Heart right ventricle (tissue), 16 donors: Measurements from ENCODE around the gene IRX5. TPM values are rescaled to one million over a fixed set of nuclear protein-coding genes. Genes with fewer than 3 reads are reported as not detected.

ENCODE experiments used
- ATAC-seq, 8 donors: fragments of 200-7000 bp; cut with Tn5 transposase; one replicate each; pipeline ENCODE4 v1.9.1; 2020; ENCODE audit warnings: mild to moderate bottlenecking in 8 of 8, moderate library complexity in 8 of 8, moderate number of reproducible peaks in 1 of 8
- DNase-seq, 2 donors: peaks; one replicate each; pipeline ENCODE4 v3.0.0-alpha.2; 2020
- H3K27ac ChIP-seq, 10 donors: fragments of 200-600 bp; sonication (generic) in 2 of 10; one replicate each; pipeline versions ENCODE4 v1.5.0 to v1.8.0; 2020 to 2022; ENCODE audit warnings: mild to moderate bottlenecking in 3 of 10
- H3K27me3 ChIP-seq, 7 donors: fragments of 200-600 bp; one replicate each; pipeline ENCODE4 v1.8.0; 2021 to 2022; ENCODE audit warnings: mild to moderate bottlenecking in 2 of 7
- H3K36me3 ChIP-seq, 9 donors: fragments of 200-600 bp; sonication (generic) in 1 of 9; one replicate each; pipeline versions ENCODE4 v1.5.0 to v1.8.0; 2020 to 2022; ENCODE audit warnings: mild to moderate bottlenecking in 2 of 9
- H3K4me1 ChIP-seq, 9 donors: fragments of 200-600 bp; sonication (generic) in 1 of 9; one replicate each; pipeline versions ENCODE4 v1.5.0 to v1.8.0; 2020 to 2022; ENCODE audit warnings: mild to moderate bottlenecking in 4 of 9
- H3K4me3 ChIP-seq, 10 donors: fragments of 200-600 bp; sonication (generic) in 2 of 10; one replicate each; pipeline versions ENCODE4 v1.5.0 to v1.8.0; 2020 to 2022; ENCODE audit warnings: mild to moderate bottlenecking in 7 of 10, moderate library complexity in 2 of 10
- H3K9me3 ChIP-seq, 11 donors: fragments of 200-600 bp in 10 of 11; sonication (generic) in 2 of 11; one replicate each; pipeline versions ENCODE4 v1.5.0 to v1.8.0; 2013 to 2022; ENCODE audit warnings: mild to moderate bottlenecking in 2 of 11, control low read depth in 1 of 11, moderate library complexity in 1 of 11
- WGBS, 2 donors: extraction: QIAGEN DNeasy Blood & Tissue Kit; methylation state at CpG; one replicate each; pipeline ENCODE4 v1.1.7; 2013; ENCODE audit warnings: inconsistent platforms in 1 of 2; 5-methylcytosine and 5-hydroxymethylcytosine counted together
- intact Hi-C, 10 donors: fragments of 100-400 bp; cut with DNase I; formaldehyde crosslinking; loops; one replicate each; pipeline versions ENCODE4 v1.11.1 to v1.14.2; 2022
- polyA plus RNA-seq, 2 donors: library from polyadenylated mRNA; stranded (reverse); fragments of 200-250 nt; gene quantifications; one replicate each; pipeline ENCODE4 v1.2.3, GENCODE V29; 2013
- total RNA-seq, 10 donors: library from RNA; stranded (reverse); fragmentation: NEBNext Ultra II Directional in 3 of 10; extraction: Animal tissue kit (Norgen Biotek cat#: 25700) in 3 of 10; gene quantifications; one replicate each; pipeline versions ENCODE4 v1.2.1 to v1.2.4, GENCODE V29; 2021 to 2023
- TF ChIP-seq, protein P1 (sequence below), 9 donors: fragments of 200-600 bp; sonication (generic) in 2 of 9; IDR thresholded peaks; one replicate each; pipeline versions ENCODE4 v1.5.0 to v1.8.0; 2021 to 2022; ENCODE audit warnings: antibody characterized with exemption in 9 of 9, mild to moderate bottlenecking in 5 of 9, moderate library complexity in 1 of 9
- donor health status: Arrhythmogenic right ventricular cardiomyopathy.
- donor health status: ischemic (EF 13 %, LVEDD 7.1; RV severe dilation, severe dysfunction).
- donor health status: healthy with polysubstance abuse.
- donor health status: DM: no; HTN: yes; CAD: no.
- donor health status: DM: no; HTN: no; CAD: no.
- donor health status: ischemic (EF 25% LVEDD 6.9; RV normal size, moderate dysfunction).
- donor health status: ischemic (EF 25% LVEDD 5.7; RV mildly dilated, moderate dysfunction).
- donor health status: healthy.
- donor health status: DM: yes; HTN: yes; CAD: no.
- donor health status: Ischemic cardiomyopathy.
- donor health status: ischemic (EF 35%, LVEDD 5.7; RV mildly dilated, moderate dysfunction).
- donor health status: nonischemic (EF 11% LVEDD 7.7; RV severe dilation, severe dysfunction).
- donor health status: DM: yes; HTN: yes; CAD: no.
- donor health status: PGD.
- donor health status: ischemic (EF 29% LVEDD 5.4; RV normal size, mild dysfunction).
- donor health status: nonischemic (EF 23%, LVEDD 6.1; RV moderate dilation, normal function).

Gene IRX5
- total and polyA plus RNA-seq, 12 donors: 3.7 to 39.8 (median 22.9) TPM

DNA sequence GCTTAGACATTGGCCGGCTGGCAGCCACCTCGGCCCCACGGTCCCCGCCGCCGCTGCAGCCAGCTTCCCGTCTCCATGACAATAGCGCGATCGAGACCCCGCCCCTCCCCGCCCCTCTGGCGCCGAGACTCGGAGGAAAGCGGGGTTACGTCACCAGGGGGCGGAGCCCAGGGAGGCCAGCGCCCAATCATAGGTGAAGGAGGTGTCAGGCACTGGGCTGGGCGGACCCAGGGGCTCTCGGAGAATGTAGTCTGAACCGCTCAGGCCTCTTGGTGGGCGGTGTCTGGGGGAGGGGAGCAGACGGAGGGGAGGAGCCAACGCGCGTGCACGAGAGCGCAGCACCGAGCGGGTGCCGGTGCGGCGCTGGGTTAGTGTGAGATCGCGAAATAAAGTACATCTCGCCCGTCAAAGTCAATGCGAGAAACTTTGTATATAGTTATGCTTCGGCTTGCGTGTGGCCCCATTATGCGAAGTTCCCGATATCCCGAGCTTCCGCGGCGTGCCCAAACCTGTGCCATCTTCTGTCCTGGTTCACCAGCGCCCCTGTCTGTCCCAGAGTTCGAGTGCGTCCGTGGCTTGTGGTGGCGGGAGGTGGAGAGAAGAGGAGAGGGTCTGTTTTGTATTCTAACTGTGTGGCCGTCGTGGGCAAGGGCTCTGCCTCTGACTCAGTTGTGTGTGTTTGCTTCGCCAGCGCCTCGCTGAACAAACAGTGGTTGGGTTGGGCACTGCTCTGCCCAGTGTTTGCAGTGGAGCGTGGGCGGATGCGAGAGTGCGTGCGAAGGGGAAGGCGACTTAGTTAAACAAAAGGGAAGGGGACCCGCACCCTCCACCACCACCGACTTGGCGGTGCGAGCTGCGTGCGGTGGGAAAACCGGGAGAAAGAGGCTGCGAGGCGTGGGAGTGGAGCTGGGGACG, 1.3 kb upstream of the IRX5 start:
- peak; percentile 100 for DNase-seq
- TF ChIP-seq, protein P1, sequence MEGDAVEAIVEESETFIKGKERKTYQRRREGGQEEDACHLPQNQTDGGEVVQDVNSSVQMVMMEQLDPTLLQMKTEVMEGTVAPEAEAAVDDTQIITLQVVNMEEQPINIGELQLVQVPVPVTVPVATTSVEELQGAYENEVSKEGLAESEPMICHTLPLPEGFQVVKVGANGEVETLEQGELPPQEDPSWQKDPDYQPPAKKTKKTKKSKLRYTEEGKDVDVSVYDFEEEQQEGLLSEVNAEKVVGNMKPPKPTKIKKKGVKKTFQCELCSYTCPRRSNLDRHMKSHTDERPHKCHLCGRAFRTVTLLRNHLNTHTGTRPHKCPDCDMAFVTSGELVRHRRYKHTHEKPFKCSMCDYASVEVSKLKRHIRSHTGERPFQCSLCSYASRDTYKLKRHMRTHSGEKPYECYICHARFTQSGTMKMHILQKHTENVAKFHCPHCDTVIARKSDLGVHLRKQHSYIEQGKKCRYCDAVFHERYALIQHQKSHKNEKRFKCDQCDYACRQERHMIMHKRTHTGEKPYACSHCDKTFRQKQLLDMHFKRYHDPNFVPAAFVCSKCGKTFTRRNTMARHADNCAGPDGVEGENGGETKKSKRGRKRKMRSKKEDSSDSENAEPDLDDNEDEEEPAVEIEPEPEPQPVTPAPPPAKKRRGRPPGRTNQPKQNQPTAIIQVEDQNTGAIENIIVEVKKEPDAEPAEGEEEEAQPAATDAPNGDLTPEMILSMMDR (IDR thresholded peaks at IDR 0.05): peak in 5 of 9 donors; percentile 10 to 48 (median 41)
- ATAC-seq: peak; percentile 92 to 96 (median 95)
- 0 to 1% methylated on average over 72 to 73 of the region's 73 CpGs for WGBS, 2 donors
- Histone ChIP-seq H3K36me3 (peaks cover 0 to 10% (median 0%) of the 10 kb centered on the region in 9 donors), H3K4me1 (peaks cover 0 to 39% (median 25%) of the 10 kb centered on the region in 9 donors), H3K9me3 (no peaks in the 10 kb centered on the region), H3K27me3 (peaks cover 0 to 93% (median 36%) of the 10 kb centered on the region in 7 donors), H3K4me3 (peak overlapping the region; percentile 58 to 90 (median 74)), H3K27ac (peak overlapping the region; percentile 74 to 96 (median 88))
- intact Hi-C loops: loop anchor here (2.0 to 10.0 kb wide), 20 partner anchors 112 to 1427 kb away; partner anchors contain the start of genes IRX3 (in 7 of the 10), IRX6 (in 2 of the 10) and AKTIP (in 1 of the 10)

GRCh38 chr16:54930869-54931119, 129 bp downstream of the IRX5 start:
- ATAC-seq: no peak
- DNase-seq: no peak
- 0% methylated on average over 11 to 24 of the region's 24 CpGs for WGBS, 2 donors
- H3K4me1 ChIP-seq: peaks cover 0 to 40% (median 26%) of the 10 kb centered on the region in 9 donors
- H3K9me3 ChIP-seq: no peaks in the 10 kb centered on the region
- peak overlapping the region; percentile 68 to 96 (median 85) for H3K27ac ChIP-seq
- peaks cover 0 to 93% (median 44%) of the 10 kb centered on the region in 7 donors for H3K27me3 ChIP-seq
- peak overlapping the region; percentile 58 to 90 (median 74) for H3K4me3 ChIP-seq
- H3K36me3 ChIP-seq: peaks cover 0 to 14% (median 0%) of the 10 kb centered on the region in 9 donors
- intact Hi-C loops: loop anchor here in 9 of 10 donors (5.0 to 10.0 kb wide), 10 partner anchors 296 to 1156 kb away; partner anchors contain the start of genes IRX3 (in 2 of the 9) and IRX6 (in 2 of the 9)
- TF ChIP-seq, protein P1 (IDR thresholded peaks at IDR 0.05): no peak

DNA sequence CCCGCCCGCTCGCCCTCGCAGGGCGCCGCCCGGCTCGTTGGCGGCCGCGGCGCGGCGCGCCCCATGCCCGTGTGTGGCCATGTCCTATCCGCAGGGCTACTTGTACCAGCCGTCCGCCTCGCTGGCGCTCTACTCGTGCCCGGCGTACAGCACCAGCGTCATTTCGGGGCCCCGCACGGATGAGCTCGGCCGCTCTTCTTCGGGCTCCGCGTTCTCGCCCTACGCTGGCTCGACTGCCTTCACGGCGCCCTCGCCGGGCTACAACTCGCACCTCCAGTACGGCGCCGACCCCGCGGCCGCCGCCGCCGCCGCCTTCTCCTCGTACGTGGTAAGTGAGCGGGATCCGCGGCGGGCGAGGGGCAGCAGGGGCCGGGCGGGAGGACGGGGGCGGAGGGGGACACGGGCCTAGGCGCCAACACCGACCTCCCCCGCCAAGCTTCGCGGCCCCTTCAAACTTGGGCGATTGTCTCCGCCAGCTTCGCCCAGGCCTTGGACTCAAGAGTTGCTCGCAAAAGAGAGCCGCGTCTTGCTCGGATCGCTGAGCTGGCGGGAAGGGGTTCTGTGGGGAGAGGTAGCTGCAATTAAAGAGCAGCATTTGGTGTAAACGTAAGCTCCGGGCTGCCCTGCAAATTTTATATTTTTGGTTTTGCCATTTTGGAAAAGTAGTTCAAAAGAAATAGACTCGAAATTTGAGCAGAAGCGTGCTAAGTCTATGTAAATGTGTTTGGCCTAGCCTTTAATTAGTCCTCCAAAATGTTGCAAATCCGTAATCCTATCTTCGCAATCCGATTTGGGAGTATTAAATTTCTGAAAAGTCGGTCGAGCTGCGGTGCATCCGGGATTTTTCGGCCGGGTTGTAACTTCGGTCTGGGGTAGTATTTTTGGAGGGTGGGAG, 702 bp downstream of the IRX5 start:
- 3% methylated on average over 86 to 91 of the region's 91 CpGs for WGBS, 2 donors
- Histone ChIP-seq H3K9me3 (no peaks in the 10 kb centered on the region), H3K4me3 (peak overlapping the region; percentile 58 to 90 (median 74)), H3K4me1 (peaks cover 2 to 43% (median 31%) of the 10 kb centered on the region in 9 donors), H3K27ac (peak overlapping the region; percentile 68 to 96 (median 85)), H3K27me3 (peaks cover 0 to 93% (median 44%) of the 10 kb centered on the region in 7 donors), H3K36me3 (peaks cover 0 to 14% (median 0%) of the 10 kb centered on the region in 9 donors)
- intact Hi-C loops: loop anchor here in 9 of 10 donors (5.0 to 10.0 kb wide), 10 partner anchors 297 to 1157 kb away; partner anchors contain the start of genes IRX3 (in 2 of the 9) and IRX6 (in 2 of the 9)
- TF ChIP-seq, protein P1 (IDR thresholded peaks at IDR 0.05): no peak
- DNase-seq: peak in 1 of 2 donors; percentile 40
- ATAC-seq: no peak
